Type B pancreatic cell (in vitro differentiated cells): ENCODE results near the gene NPHP1. TPM values are rescaled to one million over a fixed set of nuclear protein-coding genes. Genes with fewer than 3 reads are reported as not detected.
"Not testable (repeated sequence)": the region's sequence is repeated elsewhere in the genome, so short reads cannot be mapped to it uniquely, and the experiment has no call there.

ENCODE experiments used
- DNase-seq: peaks from one replicate; pipeline ENCODE4 v3.0.0; 2021; ENCODE audit warnings: mixed read lengths; ENCODE audit not compliant: unreplicated experiment; ENCODE audit errors: extremely low spot score
- H3K27ac Mint-ChIP-seq: 2 replicates; pipeline ENCODE4 v1.8.0; 2021; ENCODE audit warnings: mild to moderate bottlenecking, mixed read lengths
- H3K27me3 Mint-ChIP-seq: 2 replicates; pipeline ENCODE4 v1.8.0; 2021; ENCODE audit warnings: mixed read lengths
- H3K36me3 Mint-ChIP-seq: 2 replicates; pipeline ENCODE4 v1.8.0; 2021; ENCODE audit warnings: mixed read lengths
- H3K4me1 Mint-ChIP-seq: one replicate; pipeline ENCODE4 v1.8.0; 2021; ENCODE audit warnings: mixed read lengths; ENCODE audit not compliant: unreplicated experiment
- H3K4me3 Mint-ChIP-seq: 2 replicates; pipeline ENCODE4 v1.8.0; 2021; ENCODE audit warnings: mild to moderate bottlenecking, mixed read lengths
- H3K9me3 Mint-ChIP-seq: 2 replicates; pipeline ENCODE4 v1.8.0; 2021; ENCODE audit warnings: mixed read lengths
- microRNA-seq: library from miRNA; unstranded; fragments of <30 nt; microRNA quantifications from one replicate; pipeline ENCODE4, GENCODE V29; 2020
- total RNA-seq: library from RNA; stranded (reverse); gene quantifications from 2 replicates; pipeline ENCODE4 v1.2.1, GENCODE V29; 2021; ENCODE audit warnings: low replicate concordance

The NPHP1 gene
- total RNA-seq, 1 donor from 2014 or later: 8.2 TPM

DNA sequence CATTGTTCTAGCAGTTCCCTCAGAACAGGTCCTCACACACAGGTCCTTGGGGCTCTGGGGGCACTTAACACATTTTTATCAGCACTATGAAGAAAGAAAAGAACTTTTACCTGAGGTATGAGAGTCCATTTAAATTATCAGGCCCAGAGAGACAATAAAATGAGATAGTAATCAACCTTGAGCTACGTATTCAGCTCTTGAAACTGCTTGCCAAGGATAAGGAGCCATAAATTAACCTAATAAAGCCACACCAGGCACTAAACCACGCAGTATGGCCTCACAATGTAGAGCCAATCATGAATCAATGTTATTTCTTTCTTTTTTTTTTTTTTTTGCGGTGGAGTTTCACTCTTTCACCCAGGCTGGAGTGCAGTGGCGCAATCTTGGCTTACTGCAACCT, 126.7 kb downstream of the NPHP1 start:
- not testable (repeated sequence) for H3K27ac Mint-ChIP-seq, DNase-seq, H3K9me3 Mint-ChIP-seq, H3K36me3 Mint-ChIP-seq, H3K4me1 Mint-ChIP-seq, H3K27me3 Mint-ChIP-seq, H3K4me3 Mint-ChIP-seq

DNA sequence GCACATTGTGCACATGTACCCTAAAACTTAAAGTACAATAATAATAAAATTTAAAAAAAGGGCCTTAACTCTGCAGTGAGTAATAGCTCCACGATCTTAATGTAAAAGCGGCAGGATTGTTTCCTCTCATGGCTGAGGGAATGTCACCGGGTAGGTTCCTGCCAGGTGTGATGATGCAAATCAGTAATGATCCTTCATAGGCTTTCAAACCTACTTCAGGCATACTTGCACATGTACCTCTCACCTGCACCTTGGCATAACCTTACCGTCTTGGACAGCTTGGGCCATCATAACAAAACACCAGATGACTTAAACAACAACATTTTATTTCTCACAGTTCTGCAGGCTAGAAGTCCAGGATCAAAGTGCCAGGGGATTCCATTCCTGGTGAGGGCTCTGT, 128.9 kb downstream of the NPHP1 start:
- H3K9me3 Mint-ChIP-seq, H3K4me3 Mint-ChIP-seq, H3K36me3 Mint-ChIP-seq, DNase-seq, H3K4me1 Mint-ChIP-seq, H3K27ac Mint-ChIP-seq, H3K27me3 Mint-ChIP-seq: not testable (repeated sequence)

Small RNA genes lying within 50 kb of the gene (microRNA-seq; reads per million reads assigned to microRNA genes)
- not detected for gene MIR4436B1

Other genes with a start within 250 kb of the NPHP1 start
- 82.7 and 187 TPM in 2 replicates for gene MALL, start 89.2 kb downstream of the NPHP1 start, total RNA-seq
- 18.4 TPM in 2 replicates for gene MTLN, start 7.5 kb upstream of the NPHP1 start, total RNA-seq